ENCODE data around the gene S100A1.

GRCh38 chr1:153651771-153652170 is 23.5 kb downstream of the S100A1 start:
- no peak for TF ChIP-seq SIX5 (IDR thresholded peaks at IDR 0.05; ENCODE audit: low read depth, low read length, severe bottlenecking)
- TF ChIP-seq POLR2A (IDR thresholded peaks at IDR 0.05; ENCODE audit: low read depth, low read length) = no peak
